ENCODE results near the gene TMPRSS9. TPM values are rescaled to one million over a fixed set of nuclear protein-coding genes. Genes with fewer than 3 reads are reported as not detected.

Gene TMPRSS9
- total and polyA plus RNA-seq, 2 of the 13 experiments (the other 11 are each of a cell fraction or from before 2014, with no cell fraction given): 2.5 to 5.2 TPM

DNA sequence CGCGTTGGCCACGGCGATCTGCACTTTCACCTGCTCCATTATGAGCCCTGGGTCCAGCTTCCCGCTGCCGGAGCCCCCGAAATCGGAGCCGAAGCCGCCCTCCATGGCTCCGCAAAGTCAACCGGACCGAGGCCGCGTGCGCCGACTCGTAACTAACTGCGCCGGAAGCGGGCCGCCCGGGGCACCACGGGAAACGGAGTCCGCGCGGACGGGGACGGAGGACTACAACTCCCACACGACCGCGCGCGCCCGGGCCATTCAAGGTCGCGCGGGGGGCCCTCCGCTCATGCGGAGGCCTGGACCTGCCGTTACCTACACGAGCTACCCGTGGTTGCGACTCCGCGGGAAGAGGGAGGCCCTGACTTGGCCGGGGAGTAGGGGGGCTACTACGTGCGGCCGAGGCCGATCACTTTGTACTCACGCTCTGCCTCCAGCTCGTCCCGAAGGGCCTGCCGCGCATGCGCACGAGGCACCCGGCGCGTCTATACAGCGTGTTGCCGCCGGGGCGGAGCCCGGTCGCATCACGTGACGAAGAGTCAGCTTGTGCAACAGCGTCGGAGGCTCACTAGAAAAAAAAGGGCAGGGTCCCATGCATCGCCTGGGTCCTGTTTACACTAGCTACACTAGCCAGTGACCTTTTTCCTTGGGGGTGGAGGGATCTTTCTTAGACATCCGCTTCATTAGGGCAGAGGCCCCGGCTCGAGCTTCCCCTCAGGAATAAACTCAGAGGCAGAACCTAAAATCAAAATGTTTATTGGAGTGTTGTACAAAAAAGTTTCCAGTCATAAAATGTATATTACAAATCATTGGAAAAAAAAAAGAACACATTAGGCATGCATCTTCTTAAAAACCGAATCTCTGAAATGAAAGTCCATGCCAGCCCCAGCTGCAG is 67.6 kb downstream of the TMPRSS9 start, which contains the start of gene TIMM13 (continued):
- TF ChIP-seq, protein P1, sequence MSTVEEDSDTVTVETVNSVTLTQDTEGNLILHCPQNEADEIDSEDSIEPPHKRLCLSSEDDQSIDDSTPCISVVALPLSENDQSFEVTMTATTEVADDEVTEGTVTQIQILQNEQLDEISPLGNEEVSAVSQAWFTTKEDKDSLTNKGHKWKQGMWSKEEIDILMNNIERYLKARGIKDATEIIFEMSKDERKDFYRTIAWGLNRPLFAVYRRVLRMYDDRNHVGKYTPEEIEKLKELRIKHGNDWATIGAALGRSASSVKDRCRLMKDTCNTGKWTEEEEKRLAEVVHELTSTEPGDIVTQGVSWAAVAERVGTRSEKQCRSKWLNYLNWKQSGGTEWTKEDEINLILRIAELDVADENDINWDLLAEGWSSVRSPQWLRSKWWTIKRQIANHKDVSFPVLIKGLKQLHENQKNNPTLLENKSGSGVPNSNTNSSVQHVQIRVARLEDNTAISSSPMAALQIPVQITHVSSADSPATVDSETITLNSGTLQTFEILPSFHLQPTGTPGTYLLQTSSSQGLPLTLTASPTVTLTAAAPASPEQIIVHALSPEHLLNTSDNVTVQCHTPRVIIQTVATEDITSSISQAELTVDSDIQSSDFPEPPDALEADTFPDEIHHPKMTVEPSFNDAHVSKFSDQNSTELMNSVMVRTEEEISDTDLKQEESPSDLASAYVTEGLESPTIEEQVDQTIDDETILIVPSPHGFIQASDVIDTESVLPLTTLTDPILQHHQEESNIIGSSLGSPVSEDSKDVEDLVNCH (CRISPR knock-in tag; IDR thresholded peaks at IDR 0.05): peak; percentile 26; the same call in 1 of the 2 replicates
- TF ChIP-seq ZNF772 (CRISPR knock-in tag; IDR thresholded peaks at IDR 0.05) (peak; percentile 72; the same call in 1 of the 2 replicates), THYN1 (CRISPR knock-in tag; IDR thresholded peaks at IDR 0.05; ENCODE audit: borderline replicate concordance, low read depth) (no peak), ZNF282 (IDR thresholded peaks at IDR 0.05; ENCODE audit: partially characterized antibody) (no peak), MTF2 (CRISPR knock-in tag; IDR thresholded peaks at IDR 0.05; ENCODE audit: borderline replicate concordance) (no peak), ELF3 (CRISPR knock-in tag; IDR thresholded peaks at IDR 0.05) (peak; percentile 74), ZNF382 (CRISPR knock-in tag; IDR thresholded peaks at IDR 0.05; ENCODE audit: borderline replicate concordance) (no peak), ZNF546 (CRISPR knock-in tag; conservative IDR thresholded peaks at IDR 0.05) (peak; percentile 30; the same call in 1 of the 2 replicates), ZNF333 (CRISPR knock-in tag; IDR thresholded peaks at IDR 0.05; ENCODE audit: borderline replicate concordance) (no peak)
- TF ChIP-seq, protein P2, sequence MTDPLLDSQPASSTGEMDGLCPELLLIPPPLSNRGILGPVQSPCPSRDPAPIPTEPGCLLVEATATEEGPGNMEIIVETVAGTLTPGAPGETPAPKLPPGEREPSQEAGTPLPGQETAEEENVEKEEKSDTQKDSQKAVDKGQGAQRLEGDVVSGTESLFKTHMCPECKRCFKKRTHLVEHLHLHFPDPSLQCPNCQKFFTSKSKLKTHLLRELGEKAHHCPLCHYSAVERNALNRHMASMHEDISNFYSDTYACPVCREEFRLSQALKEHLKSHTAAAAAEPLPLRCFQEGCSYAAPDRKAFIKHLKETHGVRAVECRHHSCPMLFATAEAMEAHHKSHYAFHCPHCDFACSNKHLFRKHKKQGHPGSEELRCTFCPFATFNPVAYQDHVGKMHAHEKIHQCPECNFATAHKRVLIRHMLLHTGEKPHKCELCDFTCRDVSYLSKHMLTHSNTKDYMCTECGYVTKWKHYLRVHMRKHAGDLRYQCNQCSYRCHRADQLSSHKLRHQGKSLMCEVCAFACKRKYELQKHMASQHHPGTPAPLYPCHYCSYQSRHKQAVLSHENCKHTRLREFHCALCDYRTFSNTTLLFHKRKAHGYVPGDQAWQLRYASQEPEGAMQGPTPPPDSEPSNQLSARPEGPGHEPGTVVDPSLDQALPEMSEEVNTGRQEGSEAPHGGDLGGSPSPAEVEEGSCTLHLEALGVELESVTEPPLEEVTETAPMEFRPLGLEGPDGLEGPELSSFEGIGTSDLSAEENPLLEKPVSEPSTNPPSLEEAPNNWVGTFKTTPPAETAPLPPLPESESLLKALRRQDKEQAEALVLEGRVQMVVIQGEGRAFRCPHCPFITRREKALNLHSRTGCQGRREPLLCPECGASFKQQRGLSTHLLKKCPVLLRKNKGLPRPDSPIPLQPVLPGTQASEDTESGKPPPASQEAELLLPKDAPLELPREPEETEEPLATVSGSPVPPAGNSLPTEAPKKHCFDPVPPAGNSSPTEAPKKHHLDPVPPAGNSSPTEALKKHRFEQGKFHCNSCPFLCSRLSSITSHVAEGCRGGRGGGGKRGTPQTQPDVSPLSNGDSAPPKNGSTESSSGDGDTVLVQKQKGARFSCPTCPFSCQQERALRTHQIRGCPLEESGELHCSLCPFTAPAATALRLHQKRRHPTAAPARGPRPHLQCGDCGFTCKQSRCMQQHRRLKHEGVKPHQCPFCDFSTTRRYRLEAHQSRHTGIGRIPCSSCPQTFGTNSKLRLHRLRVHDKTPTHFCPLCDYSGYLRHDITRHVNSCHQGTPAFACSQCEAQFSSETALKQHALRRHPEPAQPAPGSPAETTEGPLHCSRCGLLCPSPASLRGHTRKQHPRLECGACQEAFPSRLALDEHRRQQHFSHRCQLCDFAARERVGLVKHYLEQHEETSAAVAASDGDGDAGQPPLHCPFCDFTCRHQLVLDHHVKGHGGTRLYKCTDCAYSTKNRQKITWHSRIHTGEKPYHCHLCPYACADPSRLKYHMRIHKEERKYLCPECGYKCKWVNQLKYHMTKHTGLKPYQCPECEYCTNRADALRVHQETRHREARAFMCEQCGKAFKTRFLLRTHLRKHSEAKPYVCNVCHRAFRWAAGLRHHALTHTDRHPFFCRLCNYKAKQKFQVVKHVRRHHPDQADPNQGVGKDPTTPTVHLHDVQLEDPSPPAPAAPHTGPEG (CRISPR knock-in tag; IDR thresholded peaks at IDR 0.05): no peak; the same call in 1 of the 2 replicates
- TF ChIP-seq, protein P3, sequence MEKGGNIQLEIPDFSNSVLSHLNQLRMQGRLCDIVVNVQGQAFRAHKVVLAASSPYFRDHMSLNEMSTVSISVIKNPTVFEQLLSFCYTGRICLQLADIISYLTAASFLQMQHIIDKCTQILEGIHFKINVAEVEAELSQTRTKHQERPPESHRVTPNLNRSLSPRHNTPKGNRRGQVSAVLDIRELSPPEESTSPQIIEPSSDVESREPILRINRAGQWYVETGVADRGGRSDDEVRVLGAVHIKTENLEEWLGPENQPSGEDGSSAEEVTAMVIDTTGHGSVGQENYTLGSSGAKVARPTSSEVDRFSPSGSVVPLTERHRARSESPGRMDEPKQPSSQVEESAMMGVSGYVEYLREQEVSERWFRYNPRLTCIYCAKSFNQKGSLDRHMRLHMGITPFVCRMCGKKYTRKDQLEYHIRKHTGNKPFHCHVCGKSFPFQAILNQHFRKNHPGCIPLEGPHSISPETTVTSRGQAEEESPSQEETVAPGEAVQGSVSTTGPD (CRISPR knock-in tag; IDR thresholded peaks at IDR 0.05): no peak
- TF ChIP-seq, protein P4, sequence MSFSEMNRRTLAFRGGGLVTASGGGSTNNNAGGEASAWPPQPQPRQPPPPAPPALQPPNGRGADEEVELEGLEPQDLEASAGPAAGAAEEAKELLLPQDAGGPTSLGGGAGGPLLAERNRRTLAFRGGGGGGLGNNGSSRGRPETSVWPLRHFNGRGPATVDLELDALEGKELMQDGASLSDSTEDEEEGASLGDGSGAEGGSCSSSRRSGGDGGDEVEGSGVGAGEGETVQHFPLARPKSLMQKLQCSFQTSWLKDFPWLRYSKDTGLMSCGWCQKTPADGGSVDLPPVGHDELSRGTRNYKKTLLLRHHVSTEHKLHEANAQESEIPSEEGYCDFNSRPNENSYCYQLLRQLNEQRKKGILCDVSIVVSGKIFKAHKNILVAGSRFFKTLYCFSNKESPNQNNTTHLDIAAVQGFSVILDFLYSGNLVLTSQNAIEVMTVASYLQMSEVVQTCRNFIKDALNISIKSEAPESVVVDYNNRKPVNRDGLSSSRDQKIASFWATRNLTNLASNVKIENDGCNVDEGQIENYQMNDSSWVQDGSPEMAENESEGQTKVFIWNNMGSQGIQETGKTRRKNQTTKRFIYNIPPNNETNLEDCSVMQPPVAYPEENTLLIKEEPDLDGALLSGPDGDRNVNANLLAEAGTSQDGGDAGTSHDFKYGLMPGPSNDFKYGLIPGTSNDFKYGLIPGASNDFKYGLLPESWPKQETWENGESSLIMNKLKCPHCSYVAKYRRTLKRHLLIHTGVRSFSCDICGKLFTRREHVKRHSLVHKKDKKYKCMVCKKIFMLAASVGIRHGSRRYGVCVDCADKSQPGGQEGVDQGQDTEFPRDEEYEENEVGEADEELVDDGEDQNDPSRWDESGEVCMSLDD (CRISPR knock-in tag; IDR thresholded peaks at IDR 0.05; ENCODE audit: borderline replicate concordance): no peak
- TF ChIP-seq, protein P5, sequence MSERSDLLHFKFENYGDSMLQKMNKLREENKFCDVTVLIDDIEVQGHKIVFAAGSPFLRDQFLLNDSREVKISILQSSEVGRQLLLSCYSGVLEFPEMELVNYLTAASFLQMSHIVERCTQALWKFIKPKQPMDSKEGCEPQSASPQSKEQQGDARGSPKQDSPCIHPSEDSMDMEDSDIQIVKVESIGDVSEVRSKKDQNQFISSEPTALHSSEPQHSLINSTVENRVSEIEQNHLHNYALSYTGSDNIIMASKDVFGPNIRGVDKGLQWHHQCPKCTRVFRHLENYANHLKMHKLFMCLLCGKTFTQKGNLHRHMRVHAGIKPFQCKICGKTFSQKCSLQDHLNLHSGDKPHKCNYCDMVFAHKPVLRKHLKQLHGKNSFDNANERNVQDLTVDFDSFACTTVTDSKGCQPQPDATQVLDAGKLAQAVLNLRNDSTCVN (CRISPR knock-in tag; IDR thresholded peaks at IDR 0.05; ENCODE audit: borderline replicate concordance): peak; percentile 86
